ENCODE results near the gene GBGT1. TPM values are rescaled to one million over a fixed set of nuclear protein-coding genes. Genes with fewer than 3 reads are reported as not detected.
"Not testable (repeated sequence)": the region's sequence is repeated elsewhere in the genome, so short reads cannot be mapped to it uniquely, and the experiment has no call there.

The GBGT1 gene
- total and polyA plus RNA-seq, 4 experiments from 2014 or later: 0.16 to 6.3 (median 2.1) TPM

DNA sequence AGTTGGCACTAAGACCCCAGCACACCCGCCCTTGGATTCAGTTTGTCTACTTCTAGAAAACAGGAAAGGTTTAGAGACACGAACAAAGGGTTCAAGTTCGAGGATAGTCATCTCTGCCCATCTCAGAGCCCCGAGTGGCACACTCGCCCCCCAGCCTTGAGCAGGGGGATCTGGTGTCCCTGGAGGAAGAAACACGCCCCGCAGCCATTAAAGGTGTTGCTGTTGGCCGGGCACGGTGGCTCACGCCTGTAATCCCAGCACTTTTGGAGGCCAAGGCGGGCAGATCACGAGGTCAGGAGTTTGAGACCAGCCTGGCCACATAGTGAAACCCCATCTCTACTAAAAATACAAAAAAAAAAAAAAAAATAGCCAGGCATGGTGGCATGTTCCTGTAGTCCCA, 6.0 kb upstream of the GBGT1 start:
- intact Hi-C loops (cut with micrococcal nuclease); H3K36me3 Mint-ChIP-seq; H3K9me3 Mint-ChIP-seq; H3K27ac Mint-ChIP-seq; CTCF ChIA-PET (ENCODE audit: partially characterized antibody); POLR2A ChIA-PET (ENCODE audit: partially characterized antibody); H3K27ac ChIP-seq (ENCODE audit: low read depth, low read length); H3K4me1 Mint-ChIP-seq; H3K4me3 Mint-ChIP-seq; H3K4me3 ChIP-seq (ENCODE audit: low read length in 2 of 2); H3K36me3 ChIP-seq (ENCODE audit: insufficient read depth, low read length); H3K27me3 ChIP-seq (ENCODE audit: insufficient read depth, low read length); H3K4me1 ChIP-seq (ENCODE audit: insufficient read depth, low read length); H3K27me3 Mint-ChIP-seq; DNase-seq; H3K9me3 ChIP-seq (ENCODE audit: control insufficient read depth in 1 of 2, low read length in 2 of 2): not testable (repeated sequence)

DNA sequence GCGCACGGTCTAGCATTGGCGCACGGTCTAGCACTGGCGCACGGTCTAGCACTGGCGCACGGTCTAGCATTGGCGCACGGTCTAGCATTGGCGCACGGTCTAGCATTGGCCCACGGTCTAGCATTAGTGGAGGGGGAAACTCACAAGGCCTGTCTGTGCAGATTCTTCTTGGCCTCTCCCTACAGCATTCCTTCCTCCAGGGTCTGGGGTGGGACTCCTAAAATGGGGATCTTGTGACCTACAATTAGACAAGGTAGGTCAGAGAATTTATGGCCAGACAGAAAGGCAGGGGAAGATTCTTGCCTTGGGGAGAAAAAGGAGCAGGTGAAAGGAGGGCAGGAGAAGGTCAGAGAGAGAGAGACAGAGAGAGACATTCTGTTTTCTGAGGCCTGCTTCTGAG, 5.4 kb upstream of the GBGT1 start:
- CTCF ChIA-PET (ENCODE audit: partially characterized antibody): no interaction called here
- Mint-ChIP-seq H3K27ac (no peak overlapping the region), H3K27me3 (peaks cover 0 to 3% of the 10 kb centered on the region in 2 donors), H3K9me3 (peaks cover 0 to 3% (median 0%) of the 10 kb centered on the region in 8 donors), H3K4me1 (no peaks in the 10 kb centered on the region), H3K4me3 (no peak overlapping the region), H3K36me3 (no peaks in the 10 kb centered on the region)
- Histone ChIP-seq H3K9me3 (ENCODE audit: control insufficient read depth in 1 of 2, low read length in 2 of 2) (no peaks in the 10 kb centered on the region), H3K27ac (ENCODE audit: low read depth, low read length) (no peak overlapping the region), H3K4me3 (ENCODE audit: low read length in 2 of 2) (no peak overlapping the region), H3K27me3 (ENCODE audit: insufficient read depth, low read length) (no peaks in the 10 kb centered on the region), H3K36me3 (ENCODE audit: insufficient read depth, low read length) (no peaks in the 10 kb centered on the region), H3K4me1 (ENCODE audit: insufficient read depth, low read length) (peaks cover 1% of the 10 kb centered on the region)
- no peak for DNase-seq
- POLR2A ChIA-PET (ENCODE audit: partially characterized antibody): no interaction called here
- intact Hi-C loops (cut with micrococcal nuclease): no loop called here

- ChIA-PET POLR2A (ENCODE audit: partially characterized antibody) (no interaction called here), CTCF (ENCODE audit: partially characterized antibody) (interaction anchor here (1.4 kb wide), 1 partner anchor 18 kb away, joined by 10 read pairs; no protein-coding TSS in a partner anchor)
- Histone ChIP-seq H3K36me3 (ENCODE audit: insufficient read depth, low read length) (no peaks in the 10 kb centered on the region), H3K27ac (ENCODE audit: low read depth, low read length) (no peak overlapping the region), H3K4me1 (ENCODE audit: insufficient read depth, low read length) (peaks cover 4% of the 10 kb centered on the region), H3K4me3 (ENCODE audit: low read length in 2 of 2) (no peak overlapping the region), H3K9me3 (ENCODE audit: control insufficient read depth in 1 of 2, low read length in 2 of 2) (no peaks in the 10 kb centered on the region), H3K27me3 (ENCODE audit: insufficient read depth, low read length) (no peaks in the 10 kb centered on the region)
- Mint-ChIP-seq H3K4me3 (no peak overlapping the region), H3K27ac (no peak overlapping the region), H3K4me1 (no peaks in the 10 kb centered on the region), H3K9me3 (peaks cover 0 to 3% (median 0%) of the 10 kb centered on the region in 8 donors), H3K36me3 (no peaks in the 10 kb centered on the region), H3K27me3 (peaks cover 0 to 3% of the 10 kb centered on the region in 2 donors)
- no peak for DNase-seq
- intact Hi-C loops (cut with micrococcal nuclease): no loop called here
Observed at GRCh38 chr9:133168432-133168831, 4.7 kb upstream of the GBGT1 start.

DNA sequence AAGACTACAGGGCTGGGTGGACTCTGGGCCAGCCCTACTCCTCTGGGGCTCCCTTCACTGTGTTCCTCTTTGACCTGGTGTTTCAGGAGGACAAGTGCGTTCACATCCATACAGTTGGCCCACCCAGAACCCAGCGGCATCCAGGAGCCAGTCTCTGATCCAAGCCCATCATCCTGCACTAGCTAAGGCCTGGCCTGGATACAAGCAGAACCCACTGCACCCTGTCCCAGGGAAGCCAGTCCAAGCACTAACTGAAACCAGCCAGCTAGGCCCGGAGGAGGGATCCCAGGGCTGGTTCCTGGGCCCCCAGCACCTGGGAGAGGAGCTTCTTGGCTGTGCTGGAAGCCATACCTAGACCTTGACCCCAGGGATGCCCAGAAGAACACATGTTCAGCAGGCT, 4.1 kb upstream of the GBGT1 start:
- peaks cover 10% of the 10 kb centered on the region for H3K4me1 ChIP-seq (ENCODE audit: insufficient read depth, low read length)
- no peaks in the 10 kb centered on the region for H3K9me3 ChIP-seq (ENCODE audit: control insufficient read depth in 1 of 2, low read length in 2 of 2)
- peaks cover 0 to 3% (median 0%) of the 10 kb centered on the region in 8 donors for H3K9me3 Mint-ChIP-seq
- ChIA-PET CTCF (ENCODE audit: partially characterized antibody) (interaction anchor here (1.0 to 1.4 kb wide), 3 partner anchors 10 to 19 kb away, joined by 3 to 10 read pairs (median 4); no protein-coding TSS in a partner anchor), POLR2A (ENCODE audit: partially characterized antibody) (interaction anchor here (1.2 kb wide), 1 partner anchor 137 kb away, joined by 3 read pairs; the partner anchor contains the start of gene GTF3C5)
- H3K36me3 Mint-ChIP-seq: no peaks in the 10 kb centered on the region
- DNase-seq: no peak
- H3K4me1 Mint-ChIP-seq: no peaks in the 10 kb centered on the region
- no peaks in the 10 kb centered on the region for H3K36me3 ChIP-seq (ENCODE audit: insufficient read depth, low read length)
- no peak overlapping the region for H3K4me3 Mint-ChIP-seq
- no peaks in the 10 kb centered on the region for H3K27me3 ChIP-seq (ENCODE audit: insufficient read depth, low read length)
- H3K4me3 ChIP-seq (ENCODE audit: low read length in 2 of 2): no peak overlapping the region
- H3K27ac Mint-ChIP-seq: no peak overlapping the region
- no peak overlapping the region for H3K27ac ChIP-seq (ENCODE audit: low read depth, low read length)
- H3K27me3 Mint-ChIP-seq: peaks cover 0 to 3% of the 10 kb centered on the region in 2 donors
- intact Hi-C loops (cut with micrococcal nuclease): no loop called here

- Histone ChIP-seq H3K4me3 (ENCODE audit: low read length in 2 of 2) (no peak overlapping the region), H3K27ac (ENCODE audit: low read depth, low read length) (no peak overlapping the region), H3K27me3 (ENCODE audit: insufficient read depth, low read length) (no peaks in the 10 kb centered on the region), H3K4me1 (ENCODE audit: insufficient read depth, low read length) (peaks cover 10% of the 10 kb centered on the region), H3K36me3 (ENCODE audit: insufficient read depth, low read length) (no peaks in the 10 kb centered on the region), H3K9me3 (ENCODE audit: control insufficient read depth in 1 of 2, low read length in 2 of 2) (no peaks in the 10 kb centered on the region)
- no peak for DNase-seq
- ChIA-PET POLR2A (ENCODE audit: partially characterized antibody) (interaction anchor here (1.2 kb wide), 1 partner anchor 137 kb away, joined by 3 read pairs; the partner anchor contains the start of gene GTF3C5), CTCF (ENCODE audit: partially characterized antibody) (interaction anchor here (1.0 to 1.4 kb wide), 3 partner anchors 10 to 19 kb away, joined by 3 to 10 read pairs (median 4); no protein-coding TSS in a partner anchor)
- peaks cover 0 to 1% (median 0%) of the 10 kb centered on the region in 4 donors for H3K4me1 Mint-ChIP-seq
- intact Hi-C loops (cut with micrococcal nuclease): no loop called here
- H3K27ac Mint-ChIP-seq: no peak overlapping the region
- H3K36me3 Mint-ChIP-seq: no peaks in the 10 kb centered on the region
- H3K4me3 Mint-ChIP-seq: no peak overlapping the region
- H3K9me3 Mint-ChIP-seq: peaks cover 0 to 3% (median 0%) of the 10 kb centered on the region in 8 donors
- peaks cover 0 to 2% of the 10 kb centered on the region in 2 donors for H3K27me3 Mint-ChIP-seq
Observed at GRCh38 chr9:133167096-133167730, 3.5 kb upstream of the GBGT1 start.

- Histone ChIP-seq H3K9me3 (ENCODE audit: control insufficient read depth in 1 of 2, low read length in 2 of 2) (no peaks in the 10 kb centered on the region), H3K36me3 (ENCODE audit: insufficient read depth, low read length) (no peaks in the 10 kb centered on the region), H3K4me1 (ENCODE audit: insufficient read depth, low read length) (peaks cover 12% of the 10 kb centered on the region), H3K27me3 (ENCODE audit: insufficient read depth, low read length) (no peaks in the 10 kb centered on the region), H3K27ac (ENCODE audit: low read depth, low read length) (no peak overlapping the region), H3K4me3 (ENCODE audit: low read length in 2 of 2) (no peak overlapping the region)
- H3K4me1 Mint-ChIP-seq: peaks cover 0 to 5% (median 4%) of the 10 kb centered on the region in 4 donors
- ChIA-PET POLR2A (ENCODE audit: partially characterized antibody) (no interaction called here), CTCF (ENCODE audit: partially characterized antibody) (no interaction called here)
- H3K36me3 Mint-ChIP-seq: no peaks in the 10 kb centered on the region
- H3K27me3 Mint-ChIP-seq: no peaks in the 10 kb centered on the region
- H3K4me3 Mint-ChIP-seq: no peak overlapping the region
- no peaks in the 10 kb centered on the region for H3K9me3 Mint-ChIP-seq
- DNase-seq: no peak
- intact Hi-C loops (cut with micrococcal nuclease): no loop called here
- H3K27ac Mint-ChIP-seq: no peak overlapping the region
Observed at GRCh38 chr9:133166392-133166791, 2.7 kb upstream of the GBGT1 start.

- POLR2A ChIA-PET (ENCODE audit: partially characterized antibody): no interaction called here
- Histone ChIP-seq H3K27me3 (ENCODE audit: insufficient read depth, low read length) (no peaks in the 10 kb centered on the region), H3K27ac (ENCODE audit: low read depth, low read length) (no peak overlapping the region), H3K4me3 (ENCODE audit: low read length in 2 of 2) (no peak overlapping the region), H3K4me1 (ENCODE audit: insufficient read depth, low read length) (peaks cover 12% of the 10 kb centered on the region), H3K36me3 (ENCODE audit: insufficient read depth, low read length) (no peaks in the 10 kb centered on the region), H3K9me3 (ENCODE audit: control insufficient read depth in 1 of 2, low read length in 2 of 2) (no peaks in the 10 kb centered on the region)
- Mint-ChIP-seq H3K4me1 (peaks cover 3 to 11% (median 7%) of the 10 kb centered on the region in 4 donors), H3K9me3 (no peaks in the 10 kb centered on the region), H3K4me3 (no peak overlapping the region), H3K36me3 (no peaks in the 10 kb centered on the region), H3K27ac (peak overlapping the region in 1 of 7 donors; percentile 53), H3K27me3 (no peaks in the 10 kb centered on the region)
- DNase-seq: no peak
- CTCF ChIA-PET (ENCODE audit: partially characterized antibody): no interaction called here
- intact Hi-C loops (cut with micrococcal nuclease): no loop called here
Observed at GRCh38 chr9:133165452-133165730, 1.7 kb upstream of the GBGT1 start.
